NCI-H524 treated with DMSO at 0.1 percent for 48 hours (cell line): ENCODE results near the gene TJP1.
"Not testable (repeated sequence)": the region's sequence is repeated elsewhere in the genome, so short reads cannot be mapped to it uniquely, and the experiment has no call there.

Experiments used
- DNase-seq: peaks from one replicate; lab custom pipeline; 2025; lab: John Stamatoyannopoulos, UW

Gene TJP1

DNA sequence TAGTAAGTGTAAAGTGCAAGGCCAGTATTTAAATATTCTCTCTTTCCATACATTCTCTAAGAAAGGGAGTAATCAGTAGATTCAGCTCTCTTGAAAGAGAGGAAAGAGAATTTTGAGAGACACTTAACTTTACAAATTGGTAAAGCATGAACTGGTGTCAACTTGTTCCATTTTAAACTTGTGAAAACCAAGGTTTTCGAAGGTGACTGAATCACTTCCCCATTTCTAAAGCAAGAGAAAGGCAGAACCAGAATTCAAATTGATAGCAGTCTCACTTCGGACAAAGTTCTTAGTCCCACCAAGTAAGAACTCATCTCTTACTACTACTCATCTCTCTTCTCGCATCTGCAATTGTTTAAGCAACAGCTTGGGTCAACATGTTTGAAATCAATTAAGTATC lies 22.4 kb downstream of the TJP1 start:
- DNase-seq = no peak

GRCh38 chr15:29795610-29796009 lies 26.7 kb downstream of the TJP1 start:
- DNase-seq = no peak

DNA sequence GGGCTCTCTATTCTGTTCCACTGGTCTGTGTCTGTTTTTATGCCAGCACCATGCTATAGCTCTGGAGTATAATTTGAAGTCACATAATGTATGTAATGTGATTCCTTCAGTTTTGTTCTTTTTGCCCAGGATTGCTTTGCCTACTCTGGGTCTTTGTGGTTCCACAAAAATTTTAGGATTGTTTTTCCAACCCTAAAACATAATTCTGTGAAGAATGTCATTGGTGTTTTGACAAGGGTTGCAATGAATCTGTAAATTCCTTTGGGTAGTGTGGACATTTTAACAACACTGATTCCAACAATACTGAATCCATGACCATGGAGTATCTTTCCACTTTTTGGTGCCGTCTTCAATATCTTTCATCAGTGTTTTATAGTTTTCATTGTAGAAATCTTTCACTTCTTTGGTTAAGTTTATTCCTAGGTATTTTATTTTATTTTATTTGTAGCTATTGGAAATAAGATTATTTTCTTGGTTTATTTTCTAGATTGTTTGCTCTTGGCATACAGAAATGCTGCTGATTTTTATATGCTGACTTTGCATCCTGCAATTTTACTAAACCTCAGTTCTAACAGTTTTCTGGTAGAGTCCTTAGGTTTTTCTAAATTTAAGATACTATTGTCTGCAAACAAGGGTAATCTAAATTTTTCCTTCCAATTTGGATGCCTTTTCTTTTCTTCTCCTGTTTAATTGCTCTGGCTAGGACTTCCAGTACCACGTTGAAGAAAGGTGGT lies 29.7 kb downstream of the TJP1 start:
- no peak for DNase-seq

DNA sequence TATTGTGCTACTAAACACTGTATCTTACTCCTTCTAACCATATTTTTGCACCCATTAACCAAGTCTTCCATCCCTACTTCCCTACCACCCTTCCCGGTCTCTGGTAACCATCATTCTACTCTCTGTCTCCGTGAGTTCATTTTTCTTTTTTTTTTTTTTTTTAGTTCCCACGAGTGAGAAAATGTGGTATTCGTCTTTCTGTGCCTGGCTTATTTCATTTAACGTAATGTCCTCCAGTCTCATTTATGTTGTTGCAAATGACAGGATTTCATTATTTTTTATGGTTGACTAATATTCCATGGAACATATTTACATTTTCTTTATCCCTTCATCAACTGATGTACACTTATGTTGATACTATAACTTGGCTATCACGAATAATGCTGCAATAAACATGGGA lies 31.7 kb downstream of the TJP1 start:
- DNase-seq = no peak

GRCh38 chr15:29789871-29790270 lies 32.4 kb downstream of the TJP1 start:
- no peak for DNase-seq

- no peak for DNase-seq
These were observed 33.7 kb downstream of the TJP1 start for GRCh38 chr15:29788433-29789034.

GRCh38 chr15:29787767-29788166 lies 34.5 kb downstream of the TJP1 start:
- DNase-seq = no peak

GRCh38 chr15:29785642-29786041 lies 36.6 kb downstream of the TJP1 start:
- no peak for DNase-seq

- DNase-seq = no peak
These were observed 37.1 kb downstream of the TJP1 start for GRCh38 chr15:29785136-29785535.

DNA sequence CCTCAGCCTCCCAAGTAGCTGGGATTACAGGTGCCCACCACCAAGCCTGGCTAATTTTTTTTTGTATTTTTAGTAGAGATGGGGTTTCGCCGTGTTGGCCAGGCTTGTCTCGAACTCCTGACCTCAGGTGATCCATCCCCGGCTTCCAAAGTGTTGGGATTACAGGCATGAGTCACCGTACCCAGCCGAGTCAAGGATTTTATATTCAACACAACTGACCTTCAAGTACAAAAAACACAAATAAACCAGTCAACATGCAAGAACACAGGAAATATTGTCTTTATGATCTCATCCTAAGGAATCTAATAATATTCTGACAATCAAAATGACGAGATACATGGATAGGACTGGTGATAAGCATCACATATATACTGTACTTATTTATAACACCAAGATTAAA lies 37.9 kb downstream of the TJP1 start:
- no peak for DNase-seq

DNA sequence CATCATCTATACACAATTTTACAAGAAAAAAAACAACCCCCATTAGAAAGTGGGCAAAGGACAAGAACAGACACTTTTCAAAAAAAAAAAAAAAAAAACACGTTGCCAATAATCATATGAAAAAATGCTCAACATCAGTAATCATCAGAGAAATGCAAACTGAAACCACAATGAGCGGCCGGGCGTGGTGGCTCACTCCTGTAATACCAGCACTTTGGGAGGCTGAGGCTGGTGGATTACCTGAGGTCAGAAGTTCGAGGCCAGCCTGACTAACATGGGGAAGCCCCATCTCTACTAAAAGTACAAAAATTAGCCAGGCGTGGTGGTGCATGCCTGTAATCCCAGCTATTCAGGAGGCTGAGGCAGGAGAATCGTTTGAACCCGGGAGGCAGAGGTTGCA lies 39.5 kb downstream of the TJP1 start:
- DNase-seq = not testable (repeated sequence)

DNA sequence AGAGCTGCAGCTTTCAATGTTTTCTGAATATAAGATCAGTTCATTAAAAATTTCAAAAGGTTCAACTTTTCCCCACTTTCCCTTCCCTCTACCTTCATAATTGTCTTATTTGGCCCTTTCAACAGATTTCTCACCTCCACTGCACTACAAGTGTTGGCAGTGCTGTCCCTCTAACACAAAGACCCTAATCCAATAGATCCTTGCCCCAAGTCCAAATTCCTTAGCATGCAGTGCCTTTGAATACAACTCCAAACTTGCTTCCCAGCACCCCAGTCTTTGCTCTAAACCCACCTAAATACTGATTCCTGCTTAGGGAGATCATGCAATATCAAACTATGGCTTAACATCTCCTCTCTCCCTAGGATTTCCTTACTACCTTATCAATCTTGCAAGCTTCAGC lies 43.9 kb downstream of the TJP1 start:
- DNase-seq = no peak

DNA sequence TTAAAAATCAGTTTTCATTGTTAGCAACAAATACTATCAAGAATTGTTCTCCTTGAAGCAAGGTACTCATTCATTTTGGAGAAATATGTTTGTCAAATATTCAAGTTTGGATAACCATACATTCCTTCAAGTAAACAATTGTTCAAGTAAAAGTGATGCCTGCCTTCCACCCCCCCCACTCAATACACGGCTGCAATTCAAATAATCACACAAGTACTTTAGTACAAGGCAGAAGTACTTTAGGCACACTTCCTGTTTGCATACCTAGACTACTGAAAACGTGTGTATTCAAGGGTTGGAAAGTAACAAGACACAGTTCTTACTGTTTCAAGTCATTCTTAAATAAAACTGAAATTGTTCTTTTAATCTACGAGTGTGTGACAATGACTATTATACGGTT lies 45.4 kb downstream of the TJP1 start:
- DNase-seq = no peak

DNA sequence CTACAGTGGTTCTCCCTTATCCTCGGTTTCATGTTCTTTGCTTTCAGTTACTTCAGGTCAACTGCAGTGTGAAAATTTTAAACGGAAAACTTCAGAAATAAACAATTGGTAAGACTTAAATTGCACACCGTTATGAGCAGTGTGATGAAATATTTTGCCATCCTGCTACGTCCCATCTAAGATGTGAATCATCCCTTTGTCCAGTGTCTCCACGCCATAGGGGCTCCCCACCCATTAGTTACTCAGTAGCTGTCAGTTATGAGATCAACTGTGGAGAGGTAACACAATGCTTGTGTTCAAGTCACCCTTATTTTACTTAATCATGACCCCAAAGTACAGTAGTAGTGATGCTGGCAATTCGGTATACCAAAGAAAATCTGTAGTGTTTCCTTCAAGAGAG lies 47.4 kb downstream of the TJP1 start:
- no peak for DNase-seq

- DNase-seq = no peak
These were observed 48.5 kb downstream of the TJP1 start for GRCh38 chr15:29773816-29774215.

DNA sequence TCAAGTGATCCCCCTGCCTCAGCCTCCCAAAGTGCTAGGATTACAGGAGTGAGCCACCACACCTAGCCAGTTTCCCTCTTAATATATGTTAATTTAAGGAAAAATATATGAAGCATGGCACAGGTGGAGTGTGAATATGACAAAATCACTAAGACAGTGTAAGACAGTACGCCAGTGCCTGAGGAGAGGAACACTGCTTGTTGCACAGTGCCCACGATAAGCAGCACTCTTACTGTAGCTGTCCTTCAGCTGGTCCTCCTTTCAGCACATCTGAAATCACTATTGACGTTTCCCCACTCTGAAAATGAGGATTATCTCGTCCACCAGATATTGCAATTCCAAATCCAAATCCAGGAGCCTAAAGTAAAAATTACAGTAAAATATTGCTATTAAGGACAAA lies 49.3 kb downstream of the TJP1 start:
- DNase-seq = no peak

- no peak for DNase-seq
These were observed 51.5 kb downstream of the TJP1 start for GRCh38 chr15:29770796-29771195.

GRCh38 chr15:29765898-29766527 lies 56.3 kb downstream of the TJP1 start:
- DNase-seq = no peak

GRCh38 chr15:29765234-29765841 lies 56.9 kb downstream of the TJP1 start:
- DNase-seq = no peak

GRCh38 chr15:29759596-29759995 lies 62.7 kb downstream of the TJP1 start:
- no peak for DNase-seq

DNA sequence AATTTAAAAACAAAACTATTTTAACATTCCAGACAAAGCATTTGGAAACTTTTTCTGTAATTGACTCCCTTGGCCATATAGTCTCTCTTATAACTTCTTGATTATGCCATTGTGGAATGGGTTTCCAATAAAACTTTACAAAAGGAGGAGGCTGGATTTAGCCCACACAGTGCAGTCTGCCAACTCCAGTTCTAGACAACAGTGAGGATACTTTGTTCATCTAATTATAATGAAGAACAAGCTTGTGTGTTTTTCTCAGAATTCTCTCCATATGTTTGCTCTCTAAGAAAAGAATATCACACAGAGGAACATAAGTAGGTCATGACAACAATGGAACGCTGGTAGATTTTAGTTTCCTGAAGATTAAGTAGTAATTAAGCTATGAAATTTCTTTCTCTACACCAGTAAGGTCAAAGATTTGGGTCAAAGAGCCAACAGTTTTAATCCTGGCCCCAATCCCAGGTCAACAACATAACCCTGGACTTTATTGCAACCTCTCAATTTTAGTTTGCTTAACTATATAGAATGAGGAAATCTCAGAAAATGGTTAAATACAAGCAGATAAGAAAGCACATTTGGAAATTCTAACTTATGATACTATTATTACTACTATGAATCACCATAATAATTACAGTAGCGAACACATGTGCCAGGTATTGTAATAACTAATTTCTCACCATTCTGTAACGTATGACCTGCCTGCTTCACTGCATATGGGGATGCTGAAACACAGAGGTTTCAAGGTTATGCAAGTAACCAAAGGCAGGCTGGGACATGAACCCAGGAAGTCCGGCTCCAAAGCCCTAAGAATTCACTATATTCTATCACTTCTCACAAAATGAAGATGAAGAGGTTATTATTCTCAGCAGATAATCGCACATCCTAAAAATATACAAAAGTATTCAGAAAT lies 65.7 kb downstream of the TJP1 start:
- no peak for DNase-seq

GRCh38 chr15:29754009-29754408 lies 68.3 kb downstream of the TJP1 start:
- not testable (repeated sequence) for DNase-seq
